ENCODE results near the gene PRRX1.

PRRX1 gene

GRCh38 chr1:170664093-170664827 lies at the start of gene PRRX1:
TSS of gene PRRX1 (plus strand) at chr1:170664131. CDS start at chr1:170664219, 88 bp downstream.
- no peak for TF ChIP-seq CTCF (IDR thresholded peaks at IDR 0.05; ENCODE audit: low read depth, low read length)

GRCh38 chr1:170617591-170618330 lies 46.2 kb upstream of the PRRX1 start:
- no peak for TF ChIP-seq CTCF (IDR thresholded peaks at IDR 0.05; ENCODE audit: low read depth, low read length)
- H3K4me3 ChIP-seq (ENCODE audit: low read depth, low read length), result no peak overlapping the region

More at GRCh38 chr1:170664093-170664827, at the start of gene PRRX1:
- peak within 1 kb of the TSS; percentile 72 for H3K4me3 ChIP-seq (ENCODE audit: low read depth, low read length)

- H3K4me3 ChIP-seq (ENCODE audit: low read depth, low read length), result no peak overlapping the region
- no peak for TF ChIP-seq CTCF (IDR thresholded peaks at IDR 0.05; ENCODE audit: low read depth, low read length)
Measured at GRCh38 chr1:170618421-170618820, 45.5 kb upstream of the PRRX1 start.

GRCh38 chr1:170619241-170620028 lies 44.5 kb upstream of the PRRX1 start:
- TF ChIP-seq CTCF (IDR thresholded peaks at IDR 0.05; ENCODE audit: low read depth, low read length), result no peak

GRCh38 chr1:170620164-170620563 lies 43.8 kb upstream of the PRRX1 start:
- no peak overlapping the region for H3K4me3 ChIP-seq (ENCODE audit: low read depth, low read length)

More at GRCh38 chr1:170619241-170620028, 44.5 kb upstream of the PRRX1 start:
- H3K4me3 ChIP-seq (ENCODE audit: low read depth, low read length), result no peak overlapping the region

GRCh38 chr1:170623171-170623570 lies 40.8 kb upstream of the PRRX1 start:
- H3K4me3 ChIP-seq (ENCODE audit: low read depth, low read length), result no peak overlapping the region
- TF ChIP-seq CTCF (IDR thresholded peaks at IDR 0.05; ENCODE audit: low read depth, low read length), result no peak

More at GRCh38 chr1:170620164-170620563, 43.8 kb upstream of the PRRX1 start:
- TF ChIP-seq CTCF (IDR thresholded peaks at IDR 0.05; ENCODE audit: low read depth, low read length), result no peak
